Psoas muscle (tissue), 8 donors: ENCODE data around the gene PRR29. TPM values are rescaled to one million over a fixed set of nuclear protein-coding genes. Genes with fewer than 3 reads are reported as not detected.
A peak's percentile ranks its signal among the peaks of the same experiment; 100 is the strongest.

Experiments used
- ATAC-seq, 4 donors: fragments of 200-7000 bp; cut with Tn5 transposase; one replicate each; pipeline ENCODE4 v1.9.1; 2020; ENCODE audit warnings: moderate library complexity in 3 of 4, mild to moderate bottlenecking in 2 of 4
- DNase-seq, 2 donors: peaks; one replicate each; pipeline ENCODE4 v3.0.0-alpha.2; 2020
- H3K27ac ChIP-seq: fragments of 200-600 bp; one replicate; pipeline ENCODE4 v1.8.0; 2022
- H3K27me3 ChIP-seq, 3 donors: fragments of 200-600 bp in 1 of 3; one replicate each; pipeline versions ENCODE4 v1.6.1 to v1.8.0; 2013 to 2022; ENCODE audit warnings: low read length in 2 of 3, mild to moderate bottlenecking in 2 of 3, moderate library complexity in 1 of 3; ENCODE audit not compliant: insufficient read depth in 3 of 3
- H3K36me3 ChIP-seq, 2 donors: fragments of 200-600 bp in 1 of 2; one replicate each; pipeline versions ENCODE4 v1.6.1 to v1.8.0; 2013 to 2022; ENCODE audit warnings: low read depth in 1 of 2, mild to moderate bottlenecking in 1 of 2, moderate library complexity in 1 of 2; ENCODE audit not compliant: insufficient read depth in 1 of 2
- H3K4me1 ChIP-seq: fragments of 200-600 bp; one replicate; pipeline ENCODE4 v1.8.0; 2022
- H3K4me3 ChIP-seq: fragments of 200-600 bp; one replicate; pipeline ENCODE4 v1.8.0; 2022; ENCODE audit warnings: mild to moderate bottlenecking
- H3K9me3 ChIP-seq: fragments of 200-600 bp; one replicate; pipeline ENCODE4 v1.8.0; 2022
- CTCF ChIP-seq: fragments of 200-600 bp; IDR thresholded peaks from one replicate; pipeline ENCODE4 v1.8.0; 2022; ENCODE audit warnings: antibody characterized with exemption
- WGBS, 3 donors: extraction: QIAGEN DNeasy Blood & Tissue Kit; methylation state at CpG; one replicate each; pipeline versions ENCODE4 v1.1.6 to v1.1.7; 2013; 5-methylcytosine and 5-hydroxymethylcytosine counted together
- intact Hi-C, 2 donors: fragments of 100-400 bp; cut with DNase I; formaldehyde crosslinking; loops; one replicate each; pipeline versions ENCODE4 v1.11.0 to v1.14.2; 2022
- polyA plus RNA-seq, 3 donors: library from polyadenylated mRNA; stranded (reverse); fragments of 200-250 nt; gene quantifications; one replicate each; pipeline ENCODE4 v1.2.3, GENCODE V29; 2013
- total RNA-seq, 4 donors: library from RNA; stranded (reverse); fragmentation: NEBNext Ultra II Directional in 2 of 4; extraction: Animal tissue kit (Norgen Biotek cat#: 25700) in 2 of 4; gene quantifications; one replicate each; pipeline versions ENCODE4 v1.2.1 to v1.2.4, GENCODE V29; 2021 to 2023
- donor health status: healthy with polysubstance abuse.
- donor health status: DM: no; HTN: no; CAD: no; lungs with moderate emphysema.
- donor health status: Bipolar disorder and iron deficiency.
- donor health status: healthy.
- donor health status: DM: yes; HTN: yes; CAD: no.
- donor health status: DM: no; HTN: no; CAD: no.
- donor health status: DM: no; HTN: no; CAD: no.
- donor health status: DM: yes; HTN: yes; CAD: no.

Gene PRR29
- total and polyA plus RNA-seq, 7 donors = 0.09 to 0.47 (median 0.16) TPM; not detected in 1

GRCh38 chr17:64028874-64029464 is 30.8 kb downstream of the PRR29 start:
- TF ChIP-seq CTCF = peak; percentile 75
- Histone ChIP-seq H3K27me3 (no peaks in the 10 kb centered on the region), H3K27ac (no peak overlapping the region), H3K9me3 (no peaks in the 10 kb centered on the region), H3K4me1 (peaks cover 4% of the 10 kb centered on the region), H3K4me3 (no peak overlapping the region), H3K36me3 (no peaks in the 10 kb centered on the region)
- intact Hi-C loops = loop anchor here (2.0 to 5.0 kb wide), 5 partner anchors 102 to 253 kb away; partner anchors contain the start of genes CSHL1 (in 1 of the 2) and ERN1 (in 1 of the 2)
- ATAC-seq (peak; percentile 61 to 75 (median 68)), DNase-seq (peak; percentile 54 to 75)
- 15 to 22% (median 18%) methylated on average over 3 of the region's 3 CpGs for WGBS, 3 donors

GRCh38 chr17:64032081-64032480 is 33.9 kb downstream of the PRR29 start:
- Histone ChIP-seq H3K27me3 (no peaks in the 10 kb centered on the region), H3K36me3 (no peaks in the 10 kb centered on the region), H3K9me3 (no peaks in the 10 kb centered on the region), H3K27ac (no peak overlapping the region), H3K4me1 (no peaks in the 10 kb centered on the region), H3K4me3 (no peak overlapping the region)
- WGBS, 3 donors = 81 to 89% (median 81%) methylated on average over 4 of the region's 4 CpGs
- ATAC-seq (no peak), DNase-seq (no peak)
- intact Hi-C loops = no loop called here
- no peak for TF ChIP-seq CTCF

- intact Hi-C loops = no loop called here
- H3K4me3 ChIP-seq = no peak overlapping the region
- no peaks in the 10 kb centered on the region for H3K4me1 ChIP-seq
- no peak for TF ChIP-seq CTCF
- DNase-seq (no peak), ATAC-seq (no peak)
- 82 to 88% (median 86%) methylated on average over 14 of the region's 14 CpGs for WGBS, 3 donors
- no peaks in the 10 kb centered on the region for H3K27me3 ChIP-seq
- H3K36me3 ChIP-seq = no peaks in the 10 kb centered on the region
- H3K9me3 ChIP-seq = no peaks in the 10 kb centered on the region
- H3K27ac ChIP-seq = no peak overlapping the region
Observed at GRCh38 chr17:64036198-64036922, 38.2 kb downstream of the PRR29 start.

DNA sequence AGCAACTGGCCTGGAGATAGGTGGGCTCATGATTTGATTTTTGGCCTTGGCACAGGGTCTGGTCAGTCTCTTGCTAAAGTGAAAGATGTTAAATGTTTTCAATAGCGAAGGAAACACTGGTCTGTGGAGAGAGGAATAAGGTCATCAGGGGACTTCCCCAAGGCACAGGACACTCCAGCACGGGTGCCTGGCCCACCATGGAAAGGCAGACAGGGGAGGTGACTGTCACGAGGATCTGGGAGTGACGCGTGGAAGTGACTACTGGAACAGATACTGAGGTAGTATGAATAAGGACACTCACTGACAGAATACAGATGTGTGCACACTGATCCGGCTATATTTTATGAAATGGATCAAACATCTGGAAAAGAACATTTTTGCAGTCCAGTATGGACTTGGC is 39.0 kb downstream of the PRR29 start:
- TF ChIP-seq CTCF = no peak
- 73 to 82% (median 82%) methylated on average over 6 of the region's 6 CpGs for WGBS, 3 donors
- ATAC-seq = no peak
- H3K4me1 ChIP-seq = no peaks in the 10 kb centered on the region
- no peaks in the 10 kb centered on the region for H3K9me3 ChIP-seq
- H3K27ac ChIP-seq = no peak overlapping the region
- H3K4me3 ChIP-seq = no peak overlapping the region
- intact Hi-C loops = no loop called here
- no peak for DNase-seq
- H3K27me3 ChIP-seq = no peaks in the 10 kb centered on the region
- H3K36me3 ChIP-seq = peaks cover 0 to 6% of the 10 kb centered on the region in 2 donors
